Heart left ventricle (tissue), 13 donors: ENCODE results near the gene USH1G.

ENCODE experiments used
- CTCF ChIP-seq, 12 donors: fragments of 200-600 bp; sonication (generic) in 4 of 12; IDR thresholded peaks; one replicate each; pipeline versions ENCODE4 v1.5.0 to v1.8.0; 2018 to 2022; ENCODE audit warnings: antibody characterized with exemption in 12 of 12, mild to moderate bottlenecking in 5 of 12
- POLR2A ChIP-seq, 2 donors: fragments of 450-650 bp; IDR thresholded peaks; one replicate each; pipeline ENCODE4 v1.6.1; 2017; ENCODE audit warnings: antibody characterized with exemption in 2 of 2, mild to moderate bottlenecking in 2 of 2, moderate library complexity in 2 of 2
- donor health status: ischemic (EF 13 %, LVEDD 7.1; RV severe dilation, severe dysfunction).
- donor health status: DM: no; HTN: yes; CAD: no.
- donor health status: DM: no; HTN: no; CAD: no.
- donor health status: ischemic (EF 25% LVEDD 6.9; RV normal size, moderate dysfunction).
- donor health status: ischemic (EF 25% LVEDD 5.7; RV mildly dilated, moderate dysfunction).
- donor health status: ischemic (EF 35%, LVEDD 5.7; RV mildly dilated, moderate dysfunction).
- donor health status: nonischemic (EF 11% LVEDD 7.7; RV severe dilation, severe dysfunction).
- donor health status: DM: yes; HTN: yes; CAD: no.
- donor health status: PGD.
- donor health status: ischemic (EF 29% LVEDD 5.4; RV normal size, mild dysfunction).
- donor health status: nonischemic (EF 23%, LVEDD 6.1; RV moderate dilation, normal function).

- TF ChIP-seq POLR2A (IDR thresholded peaks at IDR 0.05) (no peak), CTCF (IDR thresholded peaks at IDR 0.05) (no peak)
These were observed 6.2 kb downstream of the USH1G start for GRCh38 chr17:74916851-74917199.
